Activated naive CD8-positive, alpha-beta T cell treated with anti-CD3 and anti-CD28 coated beads, Interleukin-2, amount 10 ng/mL, durations not matched to agents 7 days and 5 days (primary cell): Measurements from ENCODE around the gene RASAL1. TPM values are rescaled to one million over a fixed set of nuclear protein-coding genes. Genes with fewer than 3 reads are reported as not detected.

ENCODE experiments used
- ATAC-seq: fragments of 150-1000 bp; cut with Tn5 transposase; one replicate; pipeline ENCODE4 v1.10.0; 2021; ENCODE audit warnings: low read depth, moderate library complexity
- POLR2A ChIA-PET: fragments of 350-600 bp; sonication (Branson Sonifier 250); formaldehyde crosslinking; loops from one replicate; lab custom pipeline; 2021; ENCODE audit warnings: antibody characterized with exemption; lab: Charles Lee
- DNase-seq: peaks from one replicate; pipeline ENCODE4 v3.0.0; 2021
- H3K27ac Mint-ChIP-seq: one replicate; pipeline ENCODE4 v1.8.0; 2022; ENCODE audit warnings: mild to moderate bottlenecking, mixed read lengths
- H3K27me3 Mint-ChIP-seq: one replicate; pipeline ENCODE4 v1.8.0; 2022; ENCODE audit warnings: mild to moderate bottlenecking, moderate library complexity, mixed read lengths
- H3K36me3 Mint-ChIP-seq: one replicate; pipeline ENCODE4 v1.8.0; 2021; ENCODE audit warnings: mild to moderate bottlenecking, mixed read lengths
- H3K4me1 Mint-ChIP-seq: one replicate; pipeline ENCODE4 v1.8.0; 2021; ENCODE audit warnings: mixed read lengths
- H3K4me3 Mint-ChIP-seq: one replicate; pipeline ENCODE4 v1.8.0; 2022; ENCODE audit warnings: mild to moderate bottlenecking, moderate library complexity, mixed read lengths
- H3K9me3 Mint-ChIP-seq: one replicate; pipeline ENCODE4 v1.8.0; 2021; ENCODE audit warnings: mixed read lengths
- total RNA-seq, 2 experiments: library from RNA; stranded (reverse); gene quantifications; one replicate each; pipeline ENCODE4 v1.2.3, GENCODE V29; 2021

RASAL1 gene
- total RNA-seq, 2 experiments from 2014 or later = 1.0 to 2.3 TPM

DNA sequence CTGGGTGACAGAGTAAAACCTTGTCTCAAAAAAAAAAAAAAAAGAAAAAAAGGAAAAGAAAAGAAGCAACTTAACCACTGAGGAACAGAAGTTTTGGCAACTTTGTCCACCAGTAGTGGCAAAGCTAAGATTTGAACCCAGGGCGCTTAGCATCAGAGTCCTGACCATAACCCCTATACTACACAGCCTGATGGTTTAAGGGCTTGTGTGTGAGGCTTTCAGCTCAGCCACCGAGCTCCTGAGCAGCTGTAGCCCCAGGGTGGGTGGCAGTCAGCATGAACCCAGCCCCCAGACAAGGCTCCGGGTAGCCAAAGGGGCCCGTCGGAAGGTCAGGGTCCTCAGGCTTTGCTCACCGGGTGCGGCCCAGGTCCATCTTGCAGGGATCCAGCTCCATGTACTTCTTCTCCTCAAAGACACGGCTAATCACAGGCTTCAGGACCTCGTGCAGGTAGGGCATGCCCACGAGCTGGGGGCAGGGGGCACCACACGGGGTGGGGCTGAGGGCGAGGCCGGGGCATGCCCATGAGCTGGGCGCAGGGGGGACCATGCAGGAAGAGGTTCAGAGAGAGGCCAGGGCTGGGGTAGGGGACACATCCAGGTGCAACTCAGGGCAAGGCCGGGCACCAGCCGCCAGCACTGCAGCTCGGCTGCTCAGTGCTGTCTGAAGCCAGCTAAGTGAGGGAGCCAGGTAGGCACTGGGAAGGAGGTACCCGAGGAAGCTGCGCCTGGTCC, 20.9 kb downstream of the RASAL1 start:
- POLR2A ChIA-PET = no interaction called here
- Mint-ChIP-seq H3K27ac (no peak overlapping the region), H3K9me3 (no peaks in the 10 kb centered on the region), H3K4me1 (peaks cover 8% of the 10 kb centered on the region), H3K4me3 (no peak overlapping the region), H3K27me3 (peaks cover 2% of the 10 kb centered on the region), H3K36me3 (no peaks in the 10 kb centered on the region)
- DNase-seq (no peak), ATAC-seq (no peak)

DNA sequence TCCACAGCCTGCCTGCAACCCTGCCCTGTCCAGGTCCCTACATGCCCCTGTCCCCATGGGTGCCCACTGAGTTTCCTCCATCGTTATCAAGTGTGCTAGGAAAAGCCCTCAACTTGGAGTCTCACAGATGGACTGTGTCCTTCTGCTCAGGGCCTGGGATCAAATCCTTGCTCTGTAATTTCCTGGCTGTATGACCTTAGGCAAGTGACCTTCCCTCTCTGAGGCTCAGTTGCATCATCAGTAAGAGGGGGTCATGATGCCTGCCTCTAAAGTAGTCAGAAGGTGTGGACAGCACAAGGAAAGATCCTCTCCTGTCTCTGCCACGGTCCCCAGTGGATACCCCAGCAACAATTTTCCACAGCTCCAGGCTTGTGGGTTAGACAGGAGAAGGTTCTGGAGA, 22.2 kb downstream of the RASAL1 start:
- Mint-ChIP-seq H3K9me3 (no peaks in the 10 kb centered on the region), H3K4me1 (peaks cover 8% of the 10 kb centered on the region), H3K27me3 (peaks cover 4% of the 10 kb centered on the region), H3K4me3 (no peak overlapping the region), H3K36me3 (no peaks in the 10 kb centered on the region), H3K27ac (no peak overlapping the region)
- DNase-seq (no peak), ATAC-seq (no peak)
- POLR2A ChIA-PET = no interaction called here

DNA sequence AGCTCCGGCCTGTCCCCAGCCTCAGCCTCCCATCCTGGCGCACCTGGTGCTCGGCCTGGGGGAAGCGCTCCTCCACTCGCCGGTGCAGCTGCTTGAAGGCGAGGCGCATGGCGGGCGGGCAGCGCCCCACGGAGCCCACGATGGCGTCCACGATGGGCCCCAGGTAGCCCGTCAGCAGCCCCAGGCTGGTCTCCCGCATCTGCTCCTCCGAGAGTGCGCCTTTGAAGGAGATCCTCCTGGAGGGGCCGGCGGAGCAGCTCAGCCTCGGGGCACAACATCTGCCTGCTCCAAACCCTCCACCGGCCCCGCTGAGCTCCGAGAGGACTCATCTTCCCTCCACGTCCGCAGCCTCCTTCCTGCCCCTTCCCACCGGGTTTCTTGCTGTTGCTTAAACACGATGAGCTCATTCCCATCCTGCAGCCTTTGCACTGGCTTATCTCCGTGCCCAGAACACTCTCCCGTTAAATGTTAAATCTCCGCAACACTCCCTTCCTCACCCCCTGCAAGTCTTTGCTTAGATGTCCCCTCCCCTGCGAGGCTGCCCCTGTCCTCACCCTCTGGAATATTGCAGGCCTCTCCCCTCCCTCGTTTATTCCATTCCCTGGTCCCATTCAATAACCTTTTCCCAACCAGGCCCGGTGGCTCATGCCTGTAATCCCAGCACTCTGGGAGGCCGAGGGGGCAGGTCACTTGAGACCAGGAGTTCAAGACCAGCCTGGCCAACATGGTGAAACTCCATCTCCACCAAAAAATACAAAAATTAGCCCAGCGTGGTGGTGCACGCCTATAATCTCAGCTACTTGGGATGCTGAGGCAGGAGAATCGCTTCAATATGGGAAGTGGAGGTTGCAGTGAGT, 23.3 kb downstream of the RASAL1 start:
- H3K4me3 Mint-ChIP-seq = no peak overlapping the region
- H3K36me3 Mint-ChIP-seq = no peaks in the 10 kb centered on the region
- DNase-seq (no peak), ATAC-seq (no peak)
- H3K9me3 Mint-ChIP-seq = no peaks in the 10 kb centered on the region
- POLR2A ChIA-PET = no interaction called here
- peaks cover 6% of the 10 kb centered on the region for H3K27me3 Mint-ChIP-seq
- peaks cover 8% of the 10 kb centered on the region for H3K4me1 Mint-ChIP-seq
- no peak overlapping the region for H3K27ac Mint-ChIP-seq

DNA sequence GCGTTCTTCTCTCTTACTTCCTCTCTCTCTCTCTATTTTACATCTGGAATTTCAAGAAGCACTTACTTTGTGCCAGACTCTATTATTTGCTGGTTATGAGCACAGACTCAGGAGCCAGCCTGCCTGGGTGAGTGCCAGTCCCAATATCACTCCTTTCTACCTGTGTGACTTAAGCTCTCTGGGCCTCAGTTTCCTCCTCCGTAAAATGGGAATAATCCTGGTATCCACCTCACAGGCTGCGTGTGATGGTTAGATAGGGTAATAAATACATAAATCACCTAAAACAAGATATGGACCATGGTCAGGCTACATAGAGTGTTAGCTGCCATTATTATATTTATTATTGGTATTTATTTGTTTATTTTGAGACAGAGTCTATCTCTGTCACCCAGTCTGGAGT, 24.3 kb downstream of the RASAL1 start:
- H3K4me1 Mint-ChIP-seq = peaks cover 15% of the 10 kb centered on the region
- no peaks in the 10 kb centered on the region for H3K9me3 Mint-ChIP-seq
- H3K36me3 Mint-ChIP-seq = no peaks in the 10 kb centered on the region
- POLR2A ChIA-PET = interaction anchor here (0.5 kb wide), 1 partner anchor 73 kb away, joined by 5 read pairs; no protein-coding TSS in a partner anchor
- ATAC-seq = no peak
- H3K27me3 Mint-ChIP-seq = peaks cover 6% of the 10 kb centered on the region
- no peak overlapping the region for H3K4me3 Mint-ChIP-seq
- no peak for DNase-seq
- H3K27ac Mint-ChIP-seq = no peak overlapping the region

DNA sequence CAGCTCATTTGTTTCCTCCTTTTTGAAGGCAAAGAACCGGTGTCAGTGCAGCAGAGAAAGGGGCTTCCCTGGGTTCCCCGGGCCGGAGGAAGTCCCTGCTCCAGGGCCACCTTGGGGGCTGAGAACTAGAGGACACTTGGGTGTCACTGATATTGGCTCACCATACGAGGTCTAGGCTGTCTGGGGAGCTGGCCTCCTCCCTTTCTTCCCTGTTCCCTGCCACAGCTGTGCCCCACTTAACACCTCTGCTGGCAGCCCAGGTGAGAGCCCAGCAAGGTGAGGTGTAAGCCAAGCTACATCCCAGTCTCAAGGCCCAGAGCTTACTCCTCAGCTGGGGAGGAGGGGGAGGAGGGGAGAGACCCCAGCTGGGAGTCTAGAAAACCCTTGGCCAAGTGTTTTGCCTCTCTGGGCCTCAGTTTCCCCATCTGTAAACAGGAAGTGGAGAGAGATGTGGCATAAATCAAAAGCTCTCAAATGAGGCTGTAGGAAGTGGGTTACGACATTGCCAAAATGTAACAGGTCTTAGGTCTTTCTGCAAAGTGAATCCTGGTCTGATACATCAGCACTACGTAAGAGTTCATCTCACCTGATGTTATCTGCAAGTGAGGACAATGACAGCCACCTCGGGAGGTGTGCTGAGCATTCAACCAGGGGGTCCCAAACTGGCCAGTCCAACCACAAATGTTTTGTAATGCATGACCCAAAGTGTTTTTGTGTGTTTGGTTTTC, 25.5 kb downstream of the RASAL1 start:
- peaks cover 4% of the 10 kb centered on the region for H3K27me3 Mint-ChIP-seq
- H3K4me3 Mint-ChIP-seq = no peak overlapping the region
- no peaks in the 10 kb centered on the region for H3K9me3 Mint-ChIP-seq
- no peak for DNase-seq
- H3K36me3 Mint-ChIP-seq = no peaks in the 10 kb centered on the region
- H3K4me1 Mint-ChIP-seq = peaks cover 15% of the 10 kb centered on the region
- ATAC-seq = no peak
- POLR2A ChIA-PET = interaction anchor here (0.7 kb wide), 1 partner anchor 67 kb away, joined by 3 read pairs; no protein-coding TSS in a partner anchor
- H3K27ac Mint-ChIP-seq = no peak overlapping the region

DNA sequence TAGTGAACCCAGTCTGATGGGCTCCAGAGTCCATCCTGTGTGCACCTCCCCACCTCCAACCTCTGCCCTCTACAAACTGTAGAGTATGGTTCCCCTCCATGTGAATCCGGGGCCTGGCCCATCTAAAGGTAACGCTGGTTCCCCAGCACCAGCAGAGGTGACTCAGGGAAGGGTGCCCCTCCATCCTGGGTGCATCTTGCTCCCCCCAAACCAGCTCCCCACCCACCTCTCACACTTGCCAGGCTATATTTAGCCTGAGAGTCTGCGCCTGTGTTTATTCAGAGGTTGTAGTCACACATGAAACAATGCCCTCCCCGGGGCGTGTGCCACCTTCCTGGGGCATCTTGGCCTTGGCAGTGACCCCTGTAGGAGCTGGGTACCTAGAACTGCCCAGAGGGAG, 26.2 kb downstream of the RASAL1 start:
- POLR2A ChIA-PET = interaction anchor here (0.7 kb wide), 1 partner anchor 68 kb away, joined by 3 read pairs; no protein-coding TSS in a partner anchor
- ATAC-seq (no peak), DNase-seq (no peak)
- peaks cover 15% of the 10 kb centered on the region for H3K4me1 Mint-ChIP-seq
- no peaks in the 10 kb centered on the region for H3K9me3 Mint-ChIP-seq
- H3K27me3 Mint-ChIP-seq = peaks cover 4% of the 10 kb centered on the region
- no peak overlapping the region for H3K4me3 Mint-ChIP-seq
- H3K36me3 Mint-ChIP-seq = no peaks in the 10 kb centered on the region
- no peak overlapping the region for H3K27ac Mint-ChIP-seq

DNA sequence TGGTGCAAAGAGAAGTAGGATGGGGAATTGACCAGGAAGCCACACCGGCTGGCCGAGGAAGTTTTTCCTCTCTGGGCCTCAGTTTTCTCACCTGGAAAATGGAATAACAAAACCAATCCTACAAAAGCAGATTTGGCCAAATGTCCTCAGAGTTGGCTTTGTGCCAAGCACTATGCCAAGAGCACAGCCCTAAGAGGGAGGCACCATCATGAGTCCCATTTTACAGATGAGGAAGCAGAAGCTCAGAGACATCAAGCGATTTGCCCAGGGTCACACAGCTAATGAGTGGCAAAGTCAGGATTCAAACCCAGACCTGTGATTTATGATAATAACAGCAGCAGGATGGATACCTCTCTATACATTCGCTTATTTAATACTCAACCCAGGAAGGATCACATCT, 27.3 kb downstream of the RASAL1 start:
- POLR2A ChIA-PET = no interaction called here
- Mint-ChIP-seq H3K27ac (no peak overlapping the region), H3K4me3 (no peak overlapping the region), H3K4me1 (peaks cover 18% of the 10 kb centered on the region), H3K36me3 (no peaks in the 10 kb centered on the region), H3K27me3 (peaks cover 8% of the 10 kb centered on the region), H3K9me3 (no peaks in the 10 kb centered on the region)
- DNase-seq (no peak), ATAC-seq (no peak)

DNA sequence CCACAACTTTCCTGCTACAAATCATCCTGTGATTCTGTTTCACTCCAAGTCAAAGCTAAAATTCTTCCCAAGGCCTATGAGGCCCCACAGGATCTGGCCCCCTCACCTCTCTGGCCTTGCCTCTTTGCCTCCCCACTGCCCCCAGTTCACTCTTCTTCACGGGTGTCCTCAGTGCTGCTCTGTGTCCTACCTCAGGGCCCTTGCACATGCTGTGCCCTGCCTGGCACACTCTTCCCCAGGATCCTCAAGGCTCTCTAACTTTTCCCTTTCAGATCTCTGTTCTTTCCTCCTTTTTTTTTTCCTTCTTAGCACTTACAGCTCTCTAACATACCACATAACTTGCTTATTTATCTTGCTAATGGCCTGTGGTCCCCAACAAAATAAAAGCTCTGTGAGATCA, 29.2 kb downstream of the RASAL1 start:
- POLR2A ChIA-PET = no interaction called here

DNA sequence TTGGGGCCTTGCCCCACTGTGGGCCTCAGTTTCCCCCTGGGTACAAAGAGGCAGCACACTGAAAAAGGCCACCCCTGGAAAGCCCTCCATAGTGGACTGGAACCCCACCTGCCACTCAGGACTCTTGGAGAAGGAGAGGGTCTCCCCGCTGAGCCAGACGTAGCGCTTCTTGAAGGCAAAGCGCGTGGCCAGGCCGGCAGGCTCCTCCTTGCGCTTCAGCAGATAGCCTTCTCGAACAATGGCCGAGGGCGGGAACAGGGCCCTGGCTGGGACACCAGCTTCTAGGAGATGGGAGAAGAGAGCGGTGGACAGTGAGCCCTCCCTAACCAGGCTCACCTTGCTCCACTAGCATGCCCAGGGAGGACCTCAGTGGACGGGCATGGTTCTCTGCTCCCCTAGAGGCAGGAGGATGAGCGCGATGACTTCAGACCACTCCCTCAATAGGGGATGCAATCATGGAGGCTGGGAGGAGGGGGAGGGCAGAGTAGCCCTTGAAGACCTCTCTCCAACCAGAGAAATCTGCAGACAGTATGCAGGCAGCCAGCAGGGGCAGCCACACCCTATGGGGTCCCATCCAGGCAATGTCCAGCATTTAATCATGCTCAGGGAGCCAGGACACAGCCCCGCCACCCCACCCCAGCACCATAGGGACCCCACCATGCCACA, 29.8 kb downstream of the RASAL1 start:
- no peak overlapping the region for H3K27ac Mint-ChIP-seq
- H3K4me1 Mint-ChIP-seq = peaks cover 18% of the 10 kb centered on the region
- no peaks in the 10 kb centered on the region for H3K9me3 Mint-ChIP-seq
- POLR2A ChIA-PET = no interaction called here
- no peaks in the 10 kb centered on the region for H3K36me3 Mint-ChIP-seq
- H3K27me3 Mint-ChIP-seq = peaks cover 8% of the 10 kb centered on the region
- no peak for DNase-seq
- ATAC-seq = no peak
- H3K4me3 Mint-ChIP-seq = no peak overlapping the region

More for the DNA sequence above, 29.2 kb downstream of the RASAL1 start:
- no peak overlapping the region for H3K4me3 Mint-ChIP-seq
- peaks cover 8% of the 10 kb centered on the region for H3K27me3 Mint-ChIP-seq
- H3K27ac Mint-ChIP-seq = no peak overlapping the region
- no peak for DNase-seq
- no peaks in the 10 kb centered on the region for H3K36me3 Mint-ChIP-seq
- H3K9me3 Mint-ChIP-seq = no peaks in the 10 kb centered on the region
- H3K4me1 Mint-ChIP-seq = peaks cover 18% of the 10 kb centered on the region
- ATAC-seq = no peak

DNA sequence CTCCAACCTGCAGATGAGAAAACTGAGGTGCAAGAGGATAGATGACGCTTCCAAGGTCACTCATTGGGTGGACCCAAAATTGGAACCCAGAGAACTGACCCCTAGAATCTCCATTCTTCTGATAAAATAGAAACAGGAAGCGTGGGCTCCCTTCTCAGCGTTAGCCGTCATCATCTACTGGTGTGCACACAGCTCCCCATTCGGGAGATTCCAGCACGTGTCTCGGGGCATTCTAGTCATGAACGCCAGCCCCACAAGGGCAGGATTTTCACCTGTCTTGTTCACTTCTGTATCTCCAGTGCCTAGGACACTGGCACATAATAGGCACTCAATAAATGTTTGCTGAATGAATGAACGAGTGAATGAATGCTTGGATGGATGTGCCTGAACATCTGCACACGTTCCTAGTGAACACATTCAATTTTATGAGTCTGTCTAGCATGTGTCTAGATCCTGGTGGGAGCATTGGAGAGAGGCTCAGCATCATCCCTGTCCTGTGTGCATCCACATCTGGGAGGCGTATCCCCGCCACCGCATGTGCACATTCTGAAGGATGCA, 30.5 kb downstream of the RASAL1 start:
- peaks cover 10% of the 10 kb centered on the region for H3K27me3 Mint-ChIP-seq
- H3K36me3 Mint-ChIP-seq = no peaks in the 10 kb centered on the region
- DNase-seq (no peak), ATAC-seq (no peak)
- POLR2A ChIA-PET = no interaction called here
- H3K27ac Mint-ChIP-seq = no peak overlapping the region
- peaks cover 14% of the 10 kb centered on the region for H3K4me1 Mint-ChIP-seq
- H3K9me3 Mint-ChIP-seq = no peaks in the 10 kb centered on the region
- peak overlapping the region; percentile 37 for H3K4me3 Mint-ChIP-seq

DNA sequence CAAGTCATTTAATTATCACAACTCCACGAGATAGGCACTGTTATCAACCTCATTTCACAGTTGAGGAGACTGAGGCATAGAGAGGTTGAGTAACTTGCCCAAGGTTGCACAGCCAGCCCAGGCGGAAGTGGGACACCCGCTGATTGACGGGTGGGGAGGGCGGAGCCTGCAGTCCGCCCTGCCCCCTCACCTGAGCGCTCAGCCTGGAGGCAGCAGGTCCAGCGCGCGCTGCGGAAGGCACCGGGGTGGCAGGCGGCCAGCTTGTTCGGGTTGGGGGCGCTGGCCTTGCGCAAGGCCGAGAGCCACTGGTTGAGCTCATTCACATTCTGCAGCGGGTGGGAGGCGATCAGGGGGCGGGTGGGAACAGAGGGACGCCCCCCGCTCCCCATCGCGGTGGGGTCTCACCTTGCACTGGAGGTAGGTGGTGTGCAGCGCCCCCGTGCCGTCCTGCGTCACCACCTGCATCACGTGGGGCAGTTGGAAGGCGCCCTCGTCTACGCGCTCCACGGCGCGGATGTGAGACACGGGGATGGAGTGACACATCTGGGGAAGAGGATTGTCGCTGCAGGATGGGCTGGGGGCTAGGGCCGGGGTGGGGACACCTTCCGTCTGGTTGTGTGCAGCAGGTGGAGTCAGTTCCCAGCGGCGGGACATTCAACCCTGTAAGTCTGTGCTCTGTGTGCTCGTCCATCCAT, 31.7 kb downstream of the RASAL1 start:
- Mint-ChIP-seq H3K36me3 (no peaks in the 10 kb centered on the region), H3K4me1 (peaks cover 11% of the 10 kb centered on the region), H3K4me3 (peak overlapping the region; percentile 66), H3K9me3 (no peaks in the 10 kb centered on the region), H3K27me3 (peaks cover 8% of the 10 kb centered on the region), H3K27ac (peak overlapping the region; percentile 40)
- peak; percentile 94 for ATAC-seq
- peak; percentile 74 for DNase-seq
- POLR2A ChIA-PET = interaction anchor here (0.8 to 1.4 kb wide), 4 partner anchors 14 to 125 kb away, joined by 3 to 5 read pairs (median 4); no protein-coding TSS in a partner anchor

DNA sequence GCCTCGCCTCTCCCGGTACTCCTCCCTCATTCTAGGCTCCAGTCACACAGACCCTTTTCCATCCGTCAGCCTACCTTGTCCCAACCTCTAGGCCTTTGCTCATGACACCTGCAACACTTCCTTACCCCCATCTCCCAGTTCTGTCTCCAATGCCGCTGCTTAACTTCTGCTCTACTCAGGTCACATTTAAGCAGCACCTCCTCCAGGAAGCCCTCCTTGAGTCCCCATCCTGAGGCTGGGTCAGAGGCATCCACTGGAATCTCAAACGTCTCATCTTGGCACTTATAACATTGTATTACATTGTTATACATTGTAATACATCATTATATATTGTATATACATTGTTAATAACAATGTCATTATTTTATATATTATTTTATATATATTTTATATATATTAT, 32.8 kb downstream of the RASAL1 start:
- Mint-ChIP-seq H3K9me3 (no peaks in the 10 kb centered on the region), H3K27me3 (peaks cover 6% of the 10 kb centered on the region), H3K4me3 (no peak overlapping the region), H3K4me1 (peaks cover 12% of the 10 kb centered on the region), H3K36me3 (no peaks in the 10 kb centered on the region), H3K27ac (no peak overlapping the region)
- DNase-seq (no peak), ATAC-seq (no peak)
- POLR2A ChIA-PET = interaction anchor here (0.8 to 1.4 kb wide), 3 partner anchors 16 to 124 kb away, joined by 3 to 5 read pairs (median 4); no protein-coding TSS in a partner anchor
